Left ventricle myocardium inferior (tissue), 1 donor: ENCODE measurements around the gene STK17A. TPM values are rescaled to one million over a fixed set of nuclear protein-coding genes. Genes with fewer than 3 reads are reported as not detected.
A peak's percentile ranks its signal among the peaks of the same experiment; 100 is the strongest.

Experiments used
- DNase-seq: peaks from one replicate; pipeline ENCODE4 v3.0.0-alpha.2; 2020
- H3K27ac ChIP-seq: fragments of 200-600 bp; replicated peaks from 2 replicates; pipeline ENCODE4 v1.8.0; 2021
- H3K27me3 ChIP-seq: fragments of 200-600 bp; 2 replicates; pipeline ENCODE4 v1.8.0; 2021; ENCODE audit warnings: low read depth
- H3K36me3 ChIP-seq: fragments of 200-600 bp; 2 replicates; pipeline ENCODE4 v1.8.0; 2021
- H3K4me1 ChIP-seq: fragments of 200-600 bp; 2 replicates; pipeline ENCODE4 v1.8.0; 2021
- H3K4me3 ChIP-seq: fragments of 200-600 bp; 2 replicates; pipeline ENCODE4 v1.8.0; 2021; ENCODE audit warnings: mild to moderate bottlenecking, moderate library complexity
- H3K9me3 ChIP-seq: fragments of 200-600 bp; replicated peaks from 2 replicates; pipeline ENCODE4 v1.8.0; 2021
- intact Hi-C: fragments of 100-400 bp; cut with micrococcal nuclease; formaldehyde crosslinking; loops from one replicate; pipeline ENCODE4 v1.11.0; 2022
- total RNA-seq: library from RNA; stranded (reverse); fragmentation: NEBNext Ultra II Directional; extraction: Animal tissue kit (Norgen Biotek cat#: 25700); gene quantifications from one replicate; pipeline ENCODE4 v1.2.1, GENCODE V29; 2021
- TF ChIP-seq, protein P1 (sequence below): fragments of 200-600 bp; IDR thresholded peaks from 2 replicates; pipeline ENCODE4 v1.8.0; 2021; ENCODE audit warnings: antibody characterized with exemption, mild to moderate bottlenecking, borderline replicate concordance
- donor health status: DM: no; HTN: yes; CAD: no; lungs with severe emphysema.

STK17A gene
- total RNA-seq, 1 donor from 2014 or later: 32.3 TPM

DNA sequence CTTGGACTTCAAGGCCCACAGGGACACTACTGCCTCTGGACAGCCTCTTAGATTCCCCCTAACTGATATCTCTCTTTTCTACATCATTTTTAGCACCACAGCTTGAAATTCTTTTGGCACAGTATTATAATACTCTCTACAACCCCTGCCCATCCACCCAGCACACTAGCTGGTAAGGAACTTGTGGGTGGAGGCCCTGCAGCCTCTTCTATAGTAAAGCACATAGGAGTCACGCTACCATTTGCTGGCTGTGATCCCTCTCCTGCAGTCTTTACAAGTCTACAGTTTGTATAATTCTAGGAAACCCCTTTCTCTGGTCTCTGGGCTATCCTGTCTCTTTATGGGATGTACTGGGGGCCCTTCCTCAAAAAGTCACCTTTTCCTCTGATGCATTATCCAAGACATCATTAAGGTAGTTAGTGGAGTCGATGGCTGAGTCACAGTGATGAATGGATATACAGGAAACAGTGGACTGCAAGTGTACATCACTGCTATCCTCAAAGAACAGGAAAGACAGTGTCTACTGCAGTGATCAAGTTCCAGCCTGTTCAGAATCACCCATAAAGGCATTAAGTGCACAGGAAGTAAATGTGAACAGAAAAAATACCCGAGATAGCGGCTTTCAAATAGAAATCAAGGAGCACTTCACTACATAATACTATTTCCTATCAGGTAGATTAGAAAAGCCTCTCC lies 54.4 kb downstream of the STK17A start:
- Histone ChIP-seq H3K27me3 (no peaks in the 10 kb centered on the region), H3K36me3 (peaks cover 58% of the 10 kb centered on the region), H3K27ac (no peak overlapping the region), H3K4me3 (no peak overlapping the region), H3K4me1 (peaks cover 36% of the 10 kb centered on the region), H3K9me3 (no peaks in the 10 kb centered on the region)
- intact Hi-C loops: no loop called here
- no peak for DNase-seq
- TF ChIP-seq, protein P1, sequence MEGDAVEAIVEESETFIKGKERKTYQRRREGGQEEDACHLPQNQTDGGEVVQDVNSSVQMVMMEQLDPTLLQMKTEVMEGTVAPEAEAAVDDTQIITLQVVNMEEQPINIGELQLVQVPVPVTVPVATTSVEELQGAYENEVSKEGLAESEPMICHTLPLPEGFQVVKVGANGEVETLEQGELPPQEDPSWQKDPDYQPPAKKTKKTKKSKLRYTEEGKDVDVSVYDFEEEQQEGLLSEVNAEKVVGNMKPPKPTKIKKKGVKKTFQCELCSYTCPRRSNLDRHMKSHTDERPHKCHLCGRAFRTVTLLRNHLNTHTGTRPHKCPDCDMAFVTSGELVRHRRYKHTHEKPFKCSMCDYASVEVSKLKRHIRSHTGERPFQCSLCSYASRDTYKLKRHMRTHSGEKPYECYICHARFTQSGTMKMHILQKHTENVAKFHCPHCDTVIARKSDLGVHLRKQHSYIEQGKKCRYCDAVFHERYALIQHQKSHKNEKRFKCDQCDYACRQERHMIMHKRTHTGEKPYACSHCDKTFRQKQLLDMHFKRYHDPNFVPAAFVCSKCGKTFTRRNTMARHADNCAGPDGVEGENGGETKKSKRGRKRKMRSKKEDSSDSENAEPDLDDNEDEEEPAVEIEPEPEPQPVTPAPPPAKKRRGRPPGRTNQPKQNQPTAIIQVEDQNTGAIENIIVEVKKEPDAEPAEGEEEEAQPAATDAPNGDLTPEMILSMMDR: no peak

DNA sequence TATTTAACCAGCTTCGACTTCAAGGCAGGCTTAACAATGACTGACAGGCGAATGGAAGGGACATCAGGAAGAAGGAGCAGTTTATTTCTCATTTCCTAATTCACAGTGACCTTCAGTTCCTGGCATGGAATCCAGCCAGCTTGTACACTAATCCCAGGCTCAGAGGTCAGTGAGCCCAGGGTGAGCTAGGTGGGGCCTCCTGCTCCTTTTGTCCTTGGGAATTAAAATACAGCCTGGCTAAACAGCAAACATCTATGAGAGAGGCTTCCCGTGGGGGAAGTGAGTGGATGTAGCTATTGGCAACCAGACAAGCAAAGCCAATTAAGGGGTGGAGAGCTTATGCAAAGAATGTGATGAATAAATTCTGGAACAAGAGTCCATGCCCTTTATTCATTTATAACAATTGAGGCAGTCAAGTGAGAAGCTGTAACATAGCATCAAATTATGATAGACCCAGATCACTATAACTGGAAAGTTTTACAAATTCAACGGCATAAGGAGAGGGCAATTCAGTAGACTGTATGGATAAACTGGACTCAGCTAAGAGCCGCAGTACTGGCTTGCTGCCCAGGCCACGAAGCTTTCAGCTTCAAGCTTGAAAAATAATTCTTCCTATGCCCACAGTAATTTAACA lies 57.1 kb downstream of the STK17A start:
- TF ChIP-seq, protein P1: no peak
- intact Hi-C loops: no loop called here
- Histone ChIP-seq H3K4me3 (no peak overlapping the region), H3K9me3 (no peaks in the 10 kb centered on the region), H3K4me1 (peaks cover 45% of the 10 kb centered on the region), H3K36me3 (peaks cover 43% of the 10 kb centered on the region), H3K27ac (peak overlapping the region; percentile 64), H3K27me3 (no peaks in the 10 kb centered on the region)
- DNase-seq: no peak

DNA sequence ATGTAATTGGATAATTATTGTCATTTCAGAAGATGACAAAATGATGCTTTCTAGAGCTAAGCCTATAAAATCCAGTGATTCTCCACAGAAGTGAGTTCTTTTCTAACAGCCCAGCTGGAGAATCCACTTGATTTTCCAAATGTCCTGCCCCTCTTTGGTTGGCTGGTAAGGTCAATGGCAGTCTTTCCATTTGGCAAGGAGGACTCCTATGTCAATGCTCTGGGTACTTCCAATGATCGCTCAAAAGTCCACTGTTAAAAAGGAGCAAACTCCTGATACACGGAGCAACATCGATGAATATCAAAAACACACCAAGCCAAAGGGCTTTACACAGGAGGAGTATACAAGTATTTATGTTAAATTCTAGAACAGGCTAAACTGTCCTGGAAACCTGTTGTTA lies 57.8 kb downstream of the STK17A start:
- no peaks in the 10 kb centered on the region for H3K27me3 ChIP-seq
- no peaks in the 10 kb centered on the region for H3K9me3 ChIP-seq
- intact Hi-C loops: no loop called here
- H3K4me3 ChIP-seq: no peak overlapping the region
- peaks cover 50% of the 10 kb centered on the region for H3K4me1 ChIP-seq
- TF ChIP-seq, protein P1: no peak
- DNase-seq: no peak
- H3K27ac ChIP-seq: peak overlapping the region; percentile 64
- H3K36me3 ChIP-seq: peaks cover 36% of the 10 kb centered on the region

- Histone ChIP-seq H3K9me3 (no peaks in the 10 kb centered on the region), H3K27me3 (no peaks in the 10 kb centered on the region), H3K4me1 (peaks cover 61% of the 10 kb centered on the region), H3K36me3 (peaks cover 15% of the 10 kb centered on the region), H3K4me3 (no peak overlapping the region), H3K27ac (no peak overlapping the region)
- DNase-seq: no peak
- intact Hi-C loops: no loop called here
- TF ChIP-seq, protein P1: no peak
These were observed 60.2 kb downstream of the STK17A start for GRCh38 chr7:43642897-43643630.

GRCh38 chr7:43643846-43644245 lies 60.9 kb downstream of the STK17A start:
- TF ChIP-seq, protein P1: no peak
- Histone ChIP-seq H3K4me1 (peaks cover 68% of the 10 kb centered on the region), H3K9me3 (no peaks in the 10 kb centered on the region), H3K36me3 (peaks cover 15% of the 10 kb centered on the region), H3K27ac (no peak overlapping the region), H3K27me3 (no peaks in the 10 kb centered on the region), H3K4me3 (no peak overlapping the region)
- DNase-seq: no peak
- intact Hi-C loops: no loop called here
